HG03575 (cell line): ENCODE data around the gene CDK17.
"Not testable (repeated sequence)": the region's sequence is repeated elsewhere in the genome, so short reads cannot be mapped to it uniquely, and the experiment has no call there.

Experiments
- ATAC-seq: cut with Tn5 transposase; IDR thresholded peaks from one replicate; pipeline ENCODE4 v1.9.1; 2021; ENCODE audit not compliant: unreplicated experiment, insufficient number of reproducible peaks, low FRiP score; ENCODE audit errors: extremely low read depth

CDK17 gene

GRCh38 chr12:96366381-96366654, 33.9 kb downstream of the CDK17 start:
- no peak for ATAC-seq

GRCh38 chr12:96365604-96366380, 34.4 kb downstream of the CDK17 start:
- no peak for ATAC-seq

- ATAC-seq, result no peak
Measured at GRCh38 chr12:96364092-96364700, 36.0 kb downstream of the CDK17 start.

- ATAC-seq, result no peak
Measured at GRCh38 chr12:96361074-96361473, 39.2 kb downstream of the CDK17 start.

GRCh38 chr12:96360550-96360949, 39.7 kb downstream of the CDK17 start:
- ATAC-seq, result no peak

- no peak for ATAC-seq
Measured at GRCh38 chr12:96359328-96359727, 40.9 kb downstream of the CDK17 start.

GRCh38 chr12:96356831-96357230, 43.4 kb downstream of the CDK17 start:
- ATAC-seq, result no peak

GRCh38 chr12:96354844-96355534, 45.2 kb downstream of the CDK17 start:
- ATAC-seq, result no peak

- no peak for ATAC-seq
Measured at GRCh38 chr12:96354326-96354725, 45.9 kb downstream of the CDK17 start.

GRCh38 chr12:96352161-96352835, 47.9 kb downstream of the CDK17 start:
- ATAC-seq, result no peak

GRCh38 chr12:96350982-96351381, 49.3 kb downstream of the CDK17 start:
- no peak for ATAC-seq

GRCh38 chr12:96347130-96347699, 53.0 kb downstream of the CDK17 start:
- no peak for ATAC-seq

- ATAC-seq, result not testable (repeated sequence)
Measured at GRCh38 chr12:96346716-96347115, 53.5 kb downstream of the CDK17 start.

GRCh38 chr12:96344124-96344695, 56.0 kb downstream of the CDK17 start:
- ATAC-seq, result no peak

- ATAC-seq, result no peak
Measured at GRCh38 chr12:96343347-96343954, 56.8 kb downstream of the CDK17 start.

GRCh38 chr12:96339666-96340065, 60.6 kb downstream of the CDK17 start:
- not testable (repeated sequence) for ATAC-seq

GRCh38 chr12:96338852-96339471, 61.3 kb downstream of the CDK17 start:
- ATAC-seq, result no peak

GRCh38 chr12:96337953-96338352, 62.3 kb downstream of the CDK17 start:
- ATAC-seq, result no peak
